ENCODE data around the gene CNOT2. TPM values are rescaled to one million over a fixed set of nuclear protein-coding genes. Genes with fewer than 3 reads are reported as not detected.
"Not testable (repeated sequence)": the region's sequence is repeated elsewhere in the genome, so short reads cannot be mapped to it uniquely, and the experiment has no call there.

CNOT2 gene
- total and polyA plus RNA-seq, 2 donors (not counting 1 experiment from before 2014, with no cell fraction given): 65.0 to 120 TPM

DNA sequence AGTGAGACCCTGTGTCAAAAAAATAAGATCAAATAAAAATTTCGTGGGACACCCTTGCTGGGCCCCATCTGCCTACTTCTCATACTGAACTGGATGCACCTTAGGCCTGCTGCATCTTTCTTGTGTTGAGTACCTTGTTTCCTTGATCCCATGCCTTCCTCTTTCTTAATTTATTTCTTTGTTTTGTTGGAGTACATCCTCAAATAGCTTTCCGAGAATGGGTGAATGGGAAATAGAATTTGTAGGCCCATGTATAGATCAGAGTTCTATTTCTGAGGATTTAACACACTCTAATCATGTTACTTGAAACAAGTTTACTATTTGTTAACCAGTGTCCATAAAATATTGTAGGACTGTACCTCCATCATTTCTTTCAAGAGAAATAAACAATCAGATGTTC is 146.4 kb downstream of the CNOT2 start:
- Histone ChIP-seq H2AFZ (ENCODE audit: insufficient read depth, low read depth, low read length, poor library complexity, severe bottlenecking) (no peak overlapping the region), H3K4me3 (ENCODE audit: control extremely low read depth in 1 of 5, extremely low read depth in 1 of 5, insufficient read depth in 1 of 5, low read depth in 2 of 5, low read length in 4 of 5) (no peak overlapping the region), H3K9ac (ENCODE audit: low read length) (no peak overlapping the region), H3K27me3 (replicated peaks in 1 of 4; ENCODE audit: control extremely low read depth in 1 of 4, control insufficient read depth in 3 of 4, insufficient read depth in 4 of 4, low read length in 3 of 4) (no peaks in the 10 kb centered on the region), H3K9me3 (ENCODE audit: control extremely low read depth in 1 of 3, control insufficient read depth in 2 of 3, insufficient read depth in 1 of 3, low read length in 2 of 3) (peaks cover 0 to 2% (median 0%) of the 10 kb centered on the region in 3 donors), H3K4me2 (replicated peaks; ENCODE audit: low read depth, low read length, poor library complexity, severe bottlenecking) (no peak overlapping the region), H3K4me1 (ENCODE audit: control insufficient read depth in 2 of 2, insufficient read depth in 2 of 2, low read length in 2 of 2) (no peaks in the 10 kb centered on the region), H3K36me3 (replicated peaks in 1 of 2; ENCODE audit: control extremely low read depth in 1 of 2, control insufficient read depth in 1 of 2, extremely low read depth in 1 of 2, insufficient read depth in 2 of 2, low read length in 1 of 2) (no peaks in the 10 kb centered on the region), H4K20me1 (ENCODE audit: control insufficient read depth, insufficient read depth, low read length, poor library complexity, severe bottlenecking) (no peaks in the 10 kb centered on the region), H3K79me2 (ENCODE audit: control insufficient read depth, insufficient read depth, low read length) (no peaks in the 10 kb centered on the region), H3K27ac (ENCODE audit: low read length in 2 of 2) (no peak overlapping the region)
- 75% methylated on average over 1 of the region's 2 CpGs for WGBS (ENCODE audit: insufficient coverage)
- no peak for ATAC-seq (ENCODE audit: low read depth)
- no peak overlapping the region for H3K4me3 Mint-ChIP-seq
- CTCF ChIA-PET: no interaction called here
- DNase-seq: no peak
- peaks cover 2% of the 10 kb centered on the region for H3K27me3 Mint-ChIP-seq
- no peak overlapping the region for H3K27ac Mint-ChIP-seq
- intact Hi-C loops (cut with micrococcal nuclease): no loop called here
- no peaks in the 10 kb centered on the region for H3K4me1 Mint-ChIP-seq
- H3K9me3 Mint-ChIP-seq (ENCODE audit: insufficient read depth): peaks cover 6% of the 10 kb centered on the region
- POLR2A ChIA-PET: no interaction called here
- no peak for TF ChIP-seq EZH2 (IDR thresholded peaks at IDR 0.05; ENCODE audit: borderline replicate concordance, insufficient read depth, low read depth, low read length, poor library complexity, severe bottlenecking)
- TF ChIP-seq, protein P1, sequence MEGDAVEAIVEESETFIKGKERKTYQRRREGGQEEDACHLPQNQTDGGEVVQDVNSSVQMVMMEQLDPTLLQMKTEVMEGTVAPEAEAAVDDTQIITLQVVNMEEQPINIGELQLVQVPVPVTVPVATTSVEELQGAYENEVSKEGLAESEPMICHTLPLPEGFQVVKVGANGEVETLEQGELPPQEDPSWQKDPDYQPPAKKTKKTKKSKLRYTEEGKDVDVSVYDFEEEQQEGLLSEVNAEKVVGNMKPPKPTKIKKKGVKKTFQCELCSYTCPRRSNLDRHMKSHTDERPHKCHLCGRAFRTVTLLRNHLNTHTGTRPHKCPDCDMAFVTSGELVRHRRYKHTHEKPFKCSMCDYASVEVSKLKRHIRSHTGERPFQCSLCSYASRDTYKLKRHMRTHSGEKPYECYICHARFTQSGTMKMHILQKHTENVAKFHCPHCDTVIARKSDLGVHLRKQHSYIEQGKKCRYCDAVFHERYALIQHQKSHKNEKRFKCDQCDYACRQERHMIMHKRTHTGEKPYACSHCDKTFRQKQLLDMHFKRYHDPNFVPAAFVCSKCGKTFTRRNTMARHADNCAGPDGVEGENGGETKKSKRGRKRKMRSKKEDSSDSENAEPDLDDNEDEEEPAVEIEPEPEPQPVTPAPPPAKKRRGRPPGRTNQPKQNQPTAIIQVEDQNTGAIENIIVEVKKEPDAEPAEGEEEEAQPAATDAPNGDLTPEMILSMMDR (IDR thresholded peaks at IDR 0.05): no peak

DNA sequence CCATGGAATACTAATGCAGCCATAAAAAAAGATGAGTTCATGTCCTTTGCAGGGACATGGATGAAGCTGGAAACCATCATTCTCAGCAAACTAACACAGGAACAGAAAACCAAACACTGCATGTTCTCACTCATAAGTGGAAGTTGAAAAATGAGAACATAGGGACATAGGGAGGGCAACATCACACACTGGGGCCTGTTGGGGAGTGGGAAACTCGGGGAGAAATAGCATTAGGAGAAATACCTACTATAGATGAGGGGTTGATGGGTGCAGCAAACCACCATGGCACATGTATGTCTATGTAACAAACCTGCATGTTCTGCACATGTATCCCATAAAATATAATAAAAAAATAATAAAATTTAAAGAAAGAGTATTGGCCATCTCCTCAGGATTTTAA is 149.4 kb downstream of the CNOT2 start:
- no CpG with 5 or more reads among the region's 1 CpG for WGBS (ENCODE audit: insufficient coverage)

More for the DNA sequence above, 149.4 kb downstream of the CNOT2 start:
- H3K9me3 ChIP-seq (ENCODE audit: control extremely low read depth in 1 of 3, control insufficient read depth in 2 of 3, insufficient read depth in 1 of 3, low read length in 2 of 3); H3K79me2 ChIP-seq (ENCODE audit: control insufficient read depth, insufficient read depth, low read length); H3K4me2 ChIP-seq (replicated peaks; ENCODE audit: low read depth, low read length, poor library complexity, severe bottlenecking); H3K9ac ChIP-seq (ENCODE audit: low read length); H3K9me3 Mint-ChIP-seq (ENCODE audit: insufficient read depth); H4K20me1 ChIP-seq (ENCODE audit: control insufficient read depth, insufficient read depth, low read length, poor library complexity, severe bottlenecking); H3K4me3 Mint-ChIP-seq; H3K27ac Mint-ChIP-seq; H3K4me1 Mint-ChIP-seq; ATAC-seq (ENCODE audit: low read depth); H3K36me3 ChIP-seq (replicated peaks in 1 of 2; ENCODE audit: control extremely low read depth in 1 of 2, control insufficient read depth in 1 of 2, extremely low read depth in 1 of 2, insufficient read depth in 2 of 2, low read length in 1 of 2); POLR2A ChIA-PET; H3K27ac ChIP-seq (ENCODE audit: low read length in 2 of 2); CTCF ChIA-PET; H3K4me1 ChIP-seq (ENCODE audit: control insufficient read depth in 2 of 2, insufficient read depth in 2 of 2, low read length in 2 of 2); H2AFZ ChIP-seq (ENCODE audit: insufficient read depth, low read depth, low read length, poor library complexity, severe bottlenecking); DNase-seq; H3K4me3 ChIP-seq (ENCODE audit: control extremely low read depth in 1 of 5, extremely low read depth in 1 of 5, insufficient read depth in 1 of 5, low read depth in 2 of 5, low read length in 4 of 5); H3K27me3 ChIP-seq (replicated peaks in 1 of 4; ENCODE audit: control extremely low read depth in 1 of 4, control insufficient read depth in 3 of 4, insufficient read depth in 4 of 4, low read length in 3 of 4); intact Hi-C loops (cut with micrococcal nuclease); H3K27me3 Mint-ChIP-seq: not testable (repeated sequence)

Data from B cell (primary cell).